ENCODE data around the gene IRF3. TPM values are rescaled to one million over a fixed set of nuclear protein-coding genes. Genes with fewer than 3 reads are reported as not detected.

IRF3 gene
- polyA plus RNA-seq, 3 donors: 29.8 to 115 (median 41.1) TPM

- no peak for TF ChIP-seq CTCF (IDR thresholded peaks at IDR 0.05)
- H3K36me3 ChIP-seq (replicated peaks in 1 of 2; ENCODE audit: control insufficient read depth in 1 of 2, insufficient read depth in 2 of 2, low read length in 2 of 2): peaks cover 33 to 47% of the 10 kb centered on the region in 2 donors
- Mint-ChIP-seq H3K27ac (peak overlapping the region in 1 of 7 donors; percentile 66), H3K36me3 (peaks cover 65 to 76% of the 10 kb centered on the region in 2 donors), H3K4me1 (peaks cover 31% of the 10 kb centered on the region), H3K9me3 (peaks cover 0 to 14% (median 8%) of the 10 kb centered on the region in 7 donors), H3K27me3 (ENCODE audit: low read depth in 3 of 3) (peaks cover 33 to 34% (median 33%) of the 10 kb centered on the region in 3 donors), H3K4me3 (no peak overlapping the region)
- H3K79me2 ChIP-seq (ENCODE audit: insufficient read depth, low read length): no peaks in the 10 kb centered on the region
- no peak overlapping the region for H3K27ac ChIP-seq (ENCODE audit: low read depth in 1 of 2, low read length in 2 of 2)
- H3K9me3 ChIP-seq (replicated peaks in 1 of 2; ENCODE audit: control insufficient read depth in 1 of 2, insufficient read depth in 1 of 2, low read length in 2 of 2): peaks cover 0 to 9% of the 10 kb centered on the region in 2 donors
- no peak overlapping the region for H3K9ac ChIP-seq (ENCODE audit: insufficient read depth, low read length, poor library complexity, severe bottlenecking)
- H3K27me3 ChIP-seq (ENCODE audit: control insufficient read depth in 2 of 2, insufficient read depth in 2 of 2, low read length in 2 of 2): peaks cover 15 to 27% of the 10 kb centered on the region in 2 donors
- peaks cover 5% of the 10 kb centered on the region for H4K20me1 ChIP-seq (ENCODE audit: insufficient read depth, low read length)
- no peak for DNase-seq
- H2AFZ ChIP-seq (ENCODE audit: insufficient read depth, low read depth, low read length, poor library complexity, severe bottlenecking): no peak overlapping the region
- intact Hi-C loops (cut with micrococcal nuclease): no loop called here
- H3K4me2 ChIP-seq (replicated peaks; ENCODE audit: extremely low read depth, low read length, poor library complexity, severe bottlenecking): no peak overlapping the region
- no peak overlapping the region for H3K4me3 ChIP-seq (replicated peaks in 1 of 3; ENCODE audit: low read depth in 2 of 3, low read length in 3 of 3)
- 98% methylated on average over 13 of the region's 27 CpGs for WGBS (ENCODE audit: insufficient coverage)
- H3K4me1 ChIP-seq (ENCODE audit: control insufficient read depth in 1 of 2, insufficient read depth in 2 of 2, low read length in 2 of 2): peaks cover 29 to 34% of the 10 kb centered on the region in 2 donors
Measured at GRCh38 chr19:49686503-49687088, 20.9 kb upstream of the IRF3 start.

DNA sequence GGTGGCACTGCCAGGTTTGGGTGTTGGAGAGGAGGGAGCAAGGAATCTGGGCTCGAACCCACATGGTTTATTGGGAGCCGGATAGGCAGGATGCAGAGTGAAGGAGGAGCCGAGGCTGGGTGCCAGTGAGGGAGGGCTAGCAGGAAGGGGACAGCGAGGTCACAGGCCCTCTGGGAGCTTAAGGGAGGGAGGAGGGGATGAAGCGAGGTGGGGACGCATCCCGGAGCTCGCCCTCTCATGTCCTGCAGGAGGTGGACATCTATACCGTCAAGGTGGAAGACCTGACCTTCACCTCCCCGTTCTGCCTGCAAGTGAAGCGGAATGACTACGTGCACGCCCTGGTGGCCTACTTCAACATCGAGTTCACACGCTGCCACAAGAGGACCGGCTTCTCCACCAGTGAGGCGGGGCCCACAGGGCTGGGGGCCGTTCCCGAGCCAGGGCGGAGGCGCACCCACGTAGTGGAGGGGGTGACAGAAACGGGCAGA lies 20.2 kb upstream of the IRF3 start:
- Histone ChIP-seq H3K4me2 (replicated peaks; ENCODE audit: extremely low read depth, low read length, poor library complexity, severe bottlenecking) (no peak overlapping the region), H3K27ac (ENCODE audit: low read depth in 1 of 2, low read length in 2 of 2) (no peak overlapping the region), H3K9me3 (replicated peaks in 1 of 2; ENCODE audit: control insufficient read depth in 1 of 2, insufficient read depth in 1 of 2, low read length in 2 of 2) (peaks cover 0 to 7% of the 10 kb centered on the region in 2 donors), H4K20me1 (ENCODE audit: insufficient read depth, low read length) (peaks cover 5% of the 10 kb centered on the region), H2AFZ (ENCODE audit: insufficient read depth, low read depth, low read length, poor library complexity, severe bottlenecking) (no peak overlapping the region), H3K4me3 (replicated peaks in 1 of 3; ENCODE audit: low read depth in 2 of 3, low read length in 3 of 3) (no peak overlapping the region), H3K4me1 (ENCODE audit: control insufficient read depth in 1 of 2, insufficient read depth in 2 of 2, low read length in 2 of 2) (peaks cover 24 to 28% of the 10 kb centered on the region in 2 donors), H3K36me3 (replicated peaks in 1 of 2; ENCODE audit: control insufficient read depth in 1 of 2, insufficient read depth in 2 of 2, low read length in 2 of 2) (peaks cover 33 to 47% of the 10 kb centered on the region in 2 donors), H3K9ac (ENCODE audit: insufficient read depth, low read length, poor library complexity, severe bottlenecking) (no peak overlapping the region), H3K27me3 (ENCODE audit: control insufficient read depth in 2 of 2, insufficient read depth in 2 of 2, low read length in 2 of 2) (peaks cover 9 to 20% of the 10 kb centered on the region in 2 donors), H3K79me2 (ENCODE audit: insufficient read depth, low read length) (peaks cover 2% of the 10 kb centered on the region)
- Mint-ChIP-seq H3K4me3 (no peak overlapping the region), H3K27me3 (ENCODE audit: low read depth in 3 of 3) (peaks cover 25 to 27% (median 26%) of the 10 kb centered on the region in 3 donors), H3K4me1 (peaks cover 27% of the 10 kb centered on the region), H3K36me3 (peaks cover 68 to 78% of the 10 kb centered on the region in 2 donors), H3K9me3 (peaks cover 0 to 11% (median 7%) of the 10 kb centered on the region in 7 donors), H3K27ac (peak overlapping the region in 2 of 7 donors; percentile 7 to 42)
- intact Hi-C loops (cut with micrococcal nuclease): no loop called here
- WGBS (ENCODE audit: insufficient coverage): 95% methylated on average over 19 of the region's 23 CpGs
- TF ChIP-seq CTCF (IDR thresholded peaks at IDR 0.05): no peak
- no peak for DNase-seq

Data from CD14-positive monocyte (primary cell).